Stomach (tissue), 4 donors: ENCODE results near the gene RPS27.

Source experiments
- POLR2A ChIP-seq, 4 donors: fragments of 450-650 bp; IDR thresholded peaks; one replicate each; pipeline ENCODE4 v1.6.1; 2016; ENCODE audit warnings: antibody characterized with exemption in 4 of 4, control low read depth in 2 of 4, mild to moderate bottlenecking in 1 of 4, moderate library complexity in 1 of 4
- POLR2AphosphoS5 ChIP-seq, 3 donors: sonication (generic); formaldehyde crosslinking; IDR thresholded peaks; one replicate each; pipeline ENCODE4 v1.6.1; 2016; ENCODE audit warnings: antibody characterized with exemption in 3 of 3

- TF ChIP-seq POLR2AphosphoS5 (IDR thresholded peaks at IDR 0.05) (no peak), POLR2A (IDR thresholded peaks at IDR 0.05) (no peak)
Measured at GRCh38 chr1:153968972-153969371, 21.6 kb upstream of the RPS27 start.
